ENCODE measurements around the gene INPP4A. TPM values are rescaled to one million over a fixed set of nuclear protein-coding genes. Genes with fewer than 3 reads are reported as not detected.

The INPP4A gene
- total and polyA plus RNA-seq, 2 of the 13 experiments (the other 11 are each of a cell fraction or from before 2014, with no cell fraction given), result 10.1 to 10.9 TPM

GRCh38 chr2:98583816-98584618, 139.4 kb downstream of the INPP4A start (continued):
- TF ChIP-seq SP4 (CRISPR knock-in tag; IDR thresholded peaks at IDR 0.05), result peak; percentile 16; the same call in 1 of the 2 replicates
- TF ChIP-seq ZNF781 (CRISPR knock-in tag; IDR thresholded peaks at IDR 0.05; ENCODE audit: borderline replicate concordance, not compliant biosample characterization), result no peak
- no peak for TF ChIP-seq ETS1 (CRISPR knock-in tag; IDR thresholded peaks at IDR 0.05)
- TF ChIP-seq LCORL (IDR thresholded peaks at IDR 0.05), result no peak
- TF ChIP-seq LCORL (CRISPR knock-in tag; IDR thresholded peaks at IDR 0.05), result peak; percentile 24; the same call in 1 of the 2 replicates
- TF ChIP-seq TMF1 (CRISPR knock-in tag; IDR thresholded peaks at IDR 0.05; ENCODE audit: low read depth), result no peak
- peak; percentile 84; the same call in 1 of the 2 replicates for TF ChIP-seq ZNF564 (CRISPR knock-in tag; IDR thresholded peaks at IDR 0.05)
- TF ChIP-seq SIX1 (CRISPR knock-in tag; IDR thresholded peaks at IDR 0.05; ENCODE audit: borderline replicate concordance), result no peak
- TF ChIP-seq KLF9 (CRISPR knock-in tag; IDR thresholded peaks at IDR 0.05; ENCODE audit: low read depth), result 0 out of 2 replicates have a peak, but pooled peaks have one; percentile 65
- no peak for TF ChIP-seq ZBTB8A (CRISPR knock-in tag; IDR thresholded peaks at IDR 0.05; ENCODE audit: borderline replicate concordance, low read depth)
- TF ChIP-seq GFI1 (CRISPR knock-in tag; IDR thresholded peaks at IDR 0.05; ENCODE audit: borderline replicate concordance), result no peak
- TF ChIP-seq LRRFIP1 (CRISPR knock-in tag; conservative IDR thresholded peaks at IDR 0.05), result no peak
- peak; percentile 82 for TF ChIP-seq ARID5B (CRISPR knock-in tag; IDR thresholded peaks at IDR 0.05)
- TF ChIP-seq ZNF235 (CRISPR knock-in tag; IDR thresholded peaks at IDR 0.05; ENCODE audit: borderline replicate concordance), result no peak
- TF ChIP-seq BRD4 (CRISPR knock-in tag; IDR thresholded peaks at IDR 0.05), result no peak; the same call in 1 of the 2 replicates
- TF ChIP-seq ZNF331 (CRISPR knock-in tag; IDR thresholded peaks at IDR 0.05), result peak; percentile 83; the same call in 1 of the 2 replicates
- TF ChIP-seq ETV6 (CRISPR knock-in tag; conservative IDR thresholded peaks at IDR 0.05), result no peak
- TF ChIP-seq HNRNPL (IDR thresholded peaks at IDR 0.05; ENCODE audit: low read depth, low read length), result no peak
- no peak for TF ChIP-seq SIN3B (IDR thresholded peaks at IDR 0.05; ENCODE audit: low read length)
- no peak for TF ChIP-seq ZNF282 (IDR thresholded peaks at IDR 0.05; ENCODE audit: partially characterized antibody)
- no peak for TF ChIP-seq CHD2 (IDR thresholded peaks at IDR 0.05; ENCODE audit: low read depth, low read length)
- TF ChIP-seq ZNF552 (CRISPR knock-in tag; IDR thresholded peaks at IDR 0.05; ENCODE audit: borderline replicate concordance), result no peak
- peak; percentile 61; the same call in 1 of the 2 replicates for TF ChIP-seq ZNF333 (CRISPR knock-in tag; IDR thresholded peaks at IDR 0.05; ENCODE audit: borderline replicate concordance)
